ENCODE data around the gene NIFK.
"Not testable (repeated sequence)": the region's sequence is repeated elsewhere in the genome, so short reads cannot be mapped to it uniquely, and the experiment has no call there.

DNA sequence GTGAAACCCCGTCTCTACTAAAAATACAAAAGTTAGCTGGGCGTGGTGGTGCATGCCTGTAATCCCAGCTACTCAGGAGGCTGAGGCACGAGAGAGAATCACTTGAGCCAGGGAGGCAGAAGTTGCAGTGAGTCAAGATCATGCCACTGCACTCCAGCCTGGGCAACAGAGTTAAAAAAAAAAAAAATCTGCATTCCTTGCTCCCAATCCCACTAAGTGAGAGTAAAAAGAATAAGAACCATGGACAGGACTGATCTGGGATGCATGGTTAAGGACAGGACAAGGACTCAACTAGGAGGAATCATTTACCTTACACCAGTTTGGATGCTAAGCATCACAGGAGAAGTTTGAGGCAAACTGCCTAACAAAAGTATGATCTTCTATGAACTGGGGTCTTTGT is 25.2 kb downstream of the NIFK start:
- TF ChIP-seq EP300 (IDR thresholded peaks at IDR 0.05; ENCODE audit: borderline replicate concordance); RAD21 (IDR thresholded peaks at IDR 0.05; ENCODE audit: low read depth); FOXM1 (IDR thresholded peaks at IDR 0.05; ENCODE audit: borderline replicate concordance, low read depth); YY1 (IDR thresholded peaks at IDR 0.05; ENCODE audit: low read depth); CREB1 (IDR thresholded peaks at IDR 0.05; ENCODE audit: low read depth): not testable (repeated sequence)
- TF ChIP-seq, protein P1, sequence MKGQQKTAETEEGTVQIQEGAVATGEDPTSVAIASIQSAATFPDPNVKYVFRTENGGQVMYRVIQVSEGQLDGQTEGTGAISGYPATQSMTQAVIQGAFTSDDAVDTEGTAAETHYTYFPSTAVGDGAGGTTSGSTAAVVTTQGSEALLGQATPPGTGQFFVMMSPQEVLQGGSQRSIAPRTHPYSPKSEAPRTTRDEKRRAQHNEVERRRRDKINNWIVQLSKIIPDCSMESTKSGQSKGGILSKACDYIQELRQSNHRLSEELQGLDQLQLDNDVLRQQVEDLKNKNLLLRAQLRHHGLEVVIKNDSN (IDR thresholded peaks at IDR 0.05): not testable (repeated sequence)

All from Ishikawa (cell line).